HepG2 (cell line): ENCODE results near the gene S100A4. TPM values are rescaled to one million over a fixed set of nuclear protein-coding genes. Genes with fewer than 3 reads are reported as not detected.
"Not testable (repeated sequence)": the region's sequence is repeated elsewhere in the genome, so short reads cannot be mapped to it uniquely, and the experiment has no call there.

Experiments
- ATAC-seq: fragments of 200-7000 bp; cut with Tn5 transposase; 3 replicates; pipeline ENCODE4 v1.9.1; 2020; ENCODE audit warnings: mild to moderate bottlenecking, moderate library complexity
- BruUV-seq: library from RNA; stranded (reverse); fragments of 400-500 nt; replicated peaks from 2 replicates; lab custom pipeline; 2021; lab: Mats Ljungman, UMichigan
- CTCF ChIA-PET: fragments of 300-600 bp; formaldehyde crosslinking; extraction: SDS; loops from one replicate; lab custom pipeline; 2021; ENCODE audit warnings: low total read pairs, inconsistent platforms, low intra/inter-chr PET ratio; lab: Yijun Ruan, JAX
- POLR2A ChIA-PET: fragments of 350-600 bp; sonication (Branson Sonifier 250); formaldehyde crosslinking; loops from one replicate; lab custom pipeline; 2020; ENCODE audit warnings: antibody characterized with exemption, inconsistent platforms; lab: Yijun Ruan, JAX
- DNase-seq: peaks from one replicate; pipeline ENCODE4 v3.0.0-alpha.2; 2015; ENCODE audit warnings: low spot score
- FAIRE-seq: peaks from 3 replicates; lab custom pipeline; 2011; peaks lifted over from hg19 to GRCh38; lab: Jason Lieb, UNC
- H2AFZ ChIP-seq: one replicate; pipeline ENCODE4 v1.6.1; 2011; ENCODE audit warnings: low read length, inconsistent platforms
- H3K27ac ChIP-seq: fragments of 300-600 bp; 3 replicates; pipeline ENCODE4 v1.8.0; 2011; ENCODE audit warnings: mixed run types, mild to moderate bottlenecking, mixed read lengths, low read length, inconsistent platforms; ENCODE audit not compliant: insufficient read depth; ENCODE audit errors: extremely low read length
- H3K27me3 ChIP-seq, 2 experiments: fragments of 200-600 bp in 1 of 2; 2 replicates in 1 of 2; 3 replicates in 1 of 2; pipeline versions ENCODE4 v1.6.0 to v1.8.0; 2011; ENCODE audit warnings: low read length in 2 of 2, mild to moderate bottlenecking in 2 of 2, moderate library complexity in 2 of 2, inconsistent platforms in 1 of 2; ENCODE audit not compliant: insufficient read depth in 2 of 2, control insufficient read depth in 1 of 2
- H3K36me3 ChIP-seq, 2 experiments: fragments of 200-600 bp in 1 of 2; replicated peaks in 1 of 2; 2 replicates in 1 of 2; 3 replicates in 1 of 2; pipeline versions ENCODE4 v1.5.1 to v1.8.0; 2011; ENCODE audit warnings: low read length in 2 of 2, inconsistent platforms in 1 of 2; ENCODE audit not compliant: insufficient read depth in 2 of 2, control insufficient read depth in 1 of 2
- H3K4me1 ChIP-seq: 2 replicates; pipeline ENCODE4 v1.5.1; 2012; ENCODE audit warnings: low read length, inconsistent platforms; ENCODE audit not compliant: insufficient read depth
- H3K4me2 ChIP-seq: 2 replicates; pipeline ENCODE4 v1.6.0; 2011; ENCODE audit warnings: low read depth, low read length, inconsistent platforms
- H3K4me3 ChIP-seq, 3 experiments: fragments of 200-600 bp in 1 of 3; sonication (generic), shearing (Covaris generic) in 1 of 3; replicated peaks in 1 of 3; 2 replicates each; pipeline ENCODE4 v1.5.1; 2011 to 2016; ENCODE audit warnings: low read length in 3 of 3, inconsistent platforms in 2 of 3, low read depth in 2 of 3, mild to moderate bottlenecking in 2 of 3, control low read depth in 1 of 3, mixed read lengths in 1 of 3; ENCODE audit not compliant: insufficient read depth in 1 of 3
- H3K79me2 ChIP-seq: one replicate; pipeline ENCODE4 v1.6.1; 2011; ENCODE audit warnings: low read length, inconsistent platforms; ENCODE audit not compliant: insufficient read depth
- H3K9ac ChIP-seq: 2 replicates; pipeline ENCODE4 v1.6.0; 2011; ENCODE audit warnings: mild to moderate bottlenecking, low read depth, low read length, inconsistent platforms; ENCODE audit not compliant: insufficient read depth
- H3K9me3 ChIP-seq: 2 replicates; pipeline ENCODE4 v1.5.1; 2012; ENCODE audit warnings: mild to moderate bottlenecking, low read length
- H4K20me1 ChIP-seq: 2 replicates; pipeline ENCODE4 v1.6.0; 2011; ENCODE audit warnings: inconsistent platforms, mild to moderate bottlenecking, low read length, moderate library complexity; ENCODE audit not compliant: insufficient read depth
- SALL1 ChIP-seq: sonication (generic); formaldehyde crosslinking; IDR thresholded peaks from 2 replicates; pipeline ENCODE4 v1.8.0; 2022; ENCODE audit warnings: mild to moderate bottlenecking, missing genetic modification reagents
- WGBS: methylation state at CpG from one replicate; pipeline ENCODE4 v1.1.6; 2017; ENCODE audit warnings: low lambda C conversion rate; 5-methylcytosine and 5-hydroxymethylcytosine counted together
- in situ Hi-C: cut with HindIII; loops from 2 replicates; pipeline ENCODE4 v1.10.0; 2017; ENCODE audit warnings: low pct_unique_long_range_greater_than_20kb; ENCODE audit not compliant: extremely low pct_ligation_motif_present
- intact Hi-C: fragments of 100-400 bp; cut with micrococcal nuclease; formaldehyde crosslinking; loops from one replicate; pipeline ENCODE4 v1.10.0; 2022; ENCODE audit not compliant: unreplicated experiment
- polyA plus RNA-seq, 8 experiments: library from polyadenylated mRNA; depleted of rRNA in 3 of 8; stranded (reverse) in 7 of 8; unstranded in 1 of 8; fragments of >200 nt; fragmentation: Illumina TruSeq in 4 of 8; extraction: Trizol in 4 of 8; gene quantifications; 2 replicates each; pipeline versions ENCODE4 v1.2.1 to v1.2.3, GENCODE V29; 2011 to 2016; ENCODE audit warnings: low read depth in 4 of 8, missing spikeins in 1 of 8, mixed read lengths in 1 of 8; ENCODE audit not compliant: insufficient read depth in 1 of 8
- total RNA-seq, 5 experiments: library from RNA; depleted of rRNA; stranded (reverse); fragments of >200 nt; fragmentation: Illumina TruSeq; extraction: Trizol; gene quantifications; 2 replicates each; pipeline ENCODE4 v1.2.3, GENCODE V29; 2016; ENCODE audit warnings: low read depth in 1 of 5

S100A4 gene
- total and polyA plus RNA-seq, 2 of the 13 experiments (the other 11 are each of a cell fraction or from before 2014, with no cell fraction given), result 12.9 to 20.2 TPM

DNA sequence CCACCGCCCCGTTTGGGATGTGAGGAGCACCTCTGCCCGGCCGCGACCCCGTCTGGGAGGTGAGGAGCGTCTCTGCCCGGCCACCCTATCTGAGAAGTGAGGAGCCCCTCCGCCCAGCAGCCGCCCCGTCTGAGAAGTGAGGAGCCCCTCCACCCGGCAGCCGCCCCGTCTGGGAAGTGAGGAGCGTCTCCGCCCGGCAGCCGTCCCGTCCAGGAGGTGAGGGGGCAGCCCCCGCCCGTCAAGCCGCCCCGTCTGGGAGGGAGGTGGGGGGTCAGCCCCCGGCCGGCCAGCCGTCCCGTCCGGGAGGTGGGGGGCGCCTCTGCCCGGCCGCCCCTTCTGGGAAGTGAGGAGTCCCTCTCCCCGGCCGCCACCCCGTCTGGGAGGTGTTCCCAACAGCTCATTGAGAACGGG lies 29.5 kb upstream of the S100A4 start:
- DNase-seq, H3K4me3 ChIP-seq, in situ Hi-C loops, H3K9me3 ChIP-seq, H3K9ac ChIP-seq, H3K36me3 ChIP-seq, BruUV-seq, H3K79me2 ChIP-seq, FAIRE-seq, H2AFZ ChIP-seq, CTCF ChIA-PET, ATAC-seq, H3K4me2 ChIP-seq, intact Hi-C loops, H4K20me1 ChIP-seq, H3K27me3 ChIP-seq, H3K27ac ChIP-seq: not testable (repeated sequence)
- H3K4me1 ChIP-seq, result peaks cover 17% of the 10 kb centered on the region
- POLR2A ChIA-PET, result interaction anchor here (1.2 kb wide), 1 partner anchor 36 kb away, joined by 3 read pairs; no protein-coding TSS in a partner anchor
- WGBS, result 79% methylated on average over 19 of the region's 35 CpGs

DNA sequence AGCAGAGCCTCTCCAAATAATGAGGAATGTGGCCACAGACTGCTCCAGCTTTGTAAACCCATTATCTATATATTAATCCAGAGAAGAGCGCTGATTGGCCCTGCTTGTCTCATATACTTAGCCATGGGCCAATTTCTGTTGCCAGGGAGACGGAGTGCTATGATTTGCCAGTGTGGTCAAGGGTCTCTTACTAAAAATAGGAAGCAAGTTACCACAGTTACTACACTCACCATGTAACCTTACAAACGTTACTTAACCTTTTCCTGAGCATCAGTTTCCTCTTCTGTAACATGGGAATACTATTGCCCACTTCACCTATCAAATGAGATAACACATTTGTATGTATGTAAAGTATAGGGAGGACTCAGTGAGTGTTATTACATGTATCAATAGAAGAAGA lies 27.7 kb upstream of the S100A4 start:
- in situ Hi-C loops (loop anchor here (5.0 kb wide), 1 partner anchor 54 kb away; the partner anchor contains the start of genes S100A1 and S100A13), intact Hi-C loops (no loop called here)
- Histone ChIP-seq H3K36me3 (no peaks in the 10 kb centered on the region), H3K9me3 (no peaks in the 10 kb centered on the region), H3K27ac (no peak overlapping the region), H2AFZ (no peak overlapping the region), H3K79me2 (no peaks in the 10 kb centered on the region), H3K4me1 (peaks cover 33% of the 10 kb centered on the region), H3K4me3 (no peak overlapping the region), H4K20me1 (no peaks in the 10 kb centered on the region), H3K9ac (no peak overlapping the region), H3K4me2 (no peak overlapping the region), H3K27me3 (no peaks in the 10 kb centered on the region; a peak in 1 of 5 replicates)
- FAIRE-seq, result no peak
- TF ChIP-seq SALL1 (CRISPR knock-in tag), result no peak
- no TSS peak for BruUV-seq
- POLR2A ChIA-PET, result interaction anchor here (1.2 to 1.7 kb wide), 4 partner anchors 38 to 70 kb away, joined by 3 to 17 read pairs (median 4); partner anchors contain the start of genes S100A1, S100A13 and S100A6
- CTCF ChIA-PET, result interaction anchor here (1.5 to 2.8 kb wide), 2 partner anchors 54 to 176 kb away, joined by 7 to 18 read pairs; partner anchors contain the start of genes S100A1 and S100A13
- DNase-seq, result no peak
- 37% methylated on average over 3 of the region's 3 CpGs for WGBS
- no peak for ATAC-seq
